ENCODE results near the gene PPP1R11. TPM values are rescaled to one million over a fixed set of nuclear protein-coding genes. Genes with fewer than 3 reads are reported as not detected.
"Not testable (repeated sequence)": the region's sequence is repeated elsewhere in the genome, so short reads cannot be mapped to it uniquely, and the experiment has no call there.

PPP1R11 gene, protein sequence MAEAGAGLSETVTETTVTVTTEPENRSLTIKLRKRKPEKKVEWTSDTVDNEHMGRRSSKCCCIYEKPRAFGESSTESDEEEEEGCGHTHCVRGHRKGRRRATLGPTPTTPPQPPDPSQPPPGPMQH
- 8.6 and 12.0 TPM in 2 replicates for total RNA-seq

DNA sequence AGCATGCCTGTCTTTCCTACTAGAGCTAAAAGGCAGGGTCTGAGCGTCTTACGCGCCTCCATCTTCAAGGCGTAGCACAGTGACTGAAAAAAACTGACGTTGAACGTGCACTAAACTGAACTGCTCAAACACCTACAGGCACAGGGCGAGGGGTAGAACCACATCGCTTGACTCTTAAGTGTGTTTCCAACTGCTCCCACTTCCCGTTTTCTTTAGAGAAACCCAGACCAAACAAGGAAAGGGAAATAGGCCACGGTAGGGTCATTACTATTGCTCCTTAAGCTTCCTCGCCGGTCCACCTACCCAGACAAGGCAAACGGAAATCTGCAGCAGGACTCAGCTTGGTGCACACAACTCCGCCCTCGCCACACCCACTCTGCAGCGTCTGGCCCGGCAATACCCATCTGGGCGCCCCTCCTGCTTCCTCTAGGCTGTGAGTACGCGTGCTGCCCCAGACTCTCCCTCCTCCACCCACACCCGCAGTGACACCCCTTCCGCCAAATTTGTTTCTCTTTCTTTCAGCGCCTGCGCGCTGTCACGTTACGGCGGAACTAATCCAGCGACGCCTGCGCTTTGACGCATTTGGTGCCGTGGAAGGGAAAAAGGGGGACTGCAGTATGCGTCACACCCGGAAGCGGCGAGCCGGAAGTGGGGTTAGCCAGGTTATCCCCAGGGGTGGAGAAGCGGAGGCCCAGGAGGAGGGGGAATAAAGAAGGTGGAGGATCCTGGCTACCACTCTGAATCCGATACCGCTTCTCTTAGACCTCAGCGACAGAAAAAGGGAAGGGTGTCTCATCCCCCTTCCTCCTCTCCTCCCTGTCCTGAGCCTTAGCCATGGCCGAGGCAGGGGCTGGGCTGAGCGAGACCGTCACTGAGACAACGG lies at the start of gene PPP1R11:
Gene PPP1R11 (plus strand): TSS at position 622 of the 883 bp plus-strand sequence. CDS start 213 bp downstream, at position 835.
- DNase-seq (ENCODE audit: low read depth in 2 of 2) = peak; percentile 98 to 99

DNA sequence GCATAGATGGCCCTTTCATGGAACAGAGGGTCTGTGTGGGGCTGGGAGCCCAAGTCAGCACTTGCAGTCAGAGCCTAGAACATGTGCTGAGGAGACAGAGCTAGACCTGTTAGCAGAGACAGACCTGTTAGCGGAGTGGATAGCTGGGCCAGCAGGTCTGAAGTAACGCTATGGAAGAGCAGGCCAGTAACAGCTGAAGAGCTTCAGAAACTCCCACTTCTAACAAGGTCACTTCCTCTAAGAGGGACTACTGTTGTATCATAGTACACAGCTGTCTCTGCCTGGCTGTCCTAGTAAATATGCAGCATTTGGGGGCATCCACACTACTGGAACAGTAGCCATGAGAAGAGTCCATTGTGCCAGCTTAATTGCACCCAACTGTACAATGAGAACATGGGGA lies 47.2 kb upstream of the PPP1R11 start:
- no peak for DNase-seq (ENCODE audit: low read depth in 2 of 2)

DNA sequence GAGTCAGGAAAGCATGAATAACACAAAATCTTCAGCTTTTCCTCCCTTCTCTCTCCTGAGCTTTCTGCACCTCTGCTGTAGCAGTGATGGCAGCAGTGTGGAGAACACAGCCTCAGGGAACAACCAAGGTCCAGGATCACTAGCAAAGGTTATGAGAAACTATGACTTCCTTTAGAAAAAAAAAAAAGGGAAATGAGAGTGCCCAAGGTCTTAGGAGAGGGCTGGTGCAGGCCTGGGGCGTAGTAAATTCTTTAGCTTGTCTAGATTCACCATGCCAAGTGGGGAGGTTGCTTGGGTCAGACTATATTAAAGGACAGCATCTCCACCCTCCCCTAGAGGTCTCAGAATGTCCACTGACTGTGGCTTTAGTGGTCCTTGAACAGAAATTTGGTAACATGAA lies 46.4 kb upstream of the PPP1R11 start:
- no peak for DNase-seq (ENCODE audit: low read depth in 2 of 2)

DNA sequence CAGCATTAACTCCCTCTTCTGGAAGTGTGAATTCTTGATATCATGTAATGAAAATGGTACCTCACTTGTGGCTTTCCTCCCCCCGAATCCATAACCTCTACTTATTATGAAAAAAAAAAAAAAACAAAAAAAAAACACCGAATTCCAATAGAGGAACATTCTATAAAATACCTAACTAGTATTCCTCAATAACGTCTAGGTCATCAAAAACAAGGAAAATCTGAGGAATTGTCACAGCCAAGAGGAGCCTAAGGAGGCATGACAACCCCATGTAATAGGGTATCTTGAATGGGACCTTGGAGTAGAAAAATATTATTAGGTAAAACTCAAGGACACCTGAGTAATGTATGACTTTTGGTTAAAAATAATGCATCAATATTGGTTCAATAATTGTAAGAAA lies 44.8 kb upstream of the PPP1R11 start:
- no peak for DNase-seq (ENCODE audit: low read depth in 2 of 2)

DNA sequence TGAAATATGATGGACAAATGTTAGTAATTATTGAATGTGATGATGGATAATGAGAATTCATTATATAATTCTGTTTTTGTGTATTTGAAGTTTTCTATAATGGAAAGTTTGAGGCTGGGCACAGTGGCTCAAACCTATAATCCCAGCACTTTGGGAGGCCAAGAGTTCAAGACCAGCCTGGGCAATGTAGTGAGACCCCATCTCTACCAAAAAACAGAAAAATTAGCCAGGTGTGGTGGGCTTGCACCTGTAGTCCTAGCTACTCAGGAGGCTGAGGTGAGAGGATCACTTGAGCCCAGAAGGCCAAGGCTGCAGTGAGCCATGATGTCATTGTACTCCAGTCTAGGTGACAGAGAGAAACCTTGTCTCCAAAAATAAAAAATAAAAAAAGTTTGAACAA lies 44.3 kb upstream of the PPP1R11 start:
- DNase-seq (ENCODE audit: low read depth in 2 of 2) = not testable (repeated sequence)

- no peak for DNase-seq (ENCODE audit: low read depth in 2 of 2)
Measured at GRCh38 chr6:30025186-30025585, 41.8 kb upstream of the PPP1R11 start.

GRCh38 chr6:30029588-30029987 lies 37.4 kb upstream of the PPP1R11 start:
- no peak for DNase-seq (ENCODE audit: low read depth in 2 of 2)

DNA sequence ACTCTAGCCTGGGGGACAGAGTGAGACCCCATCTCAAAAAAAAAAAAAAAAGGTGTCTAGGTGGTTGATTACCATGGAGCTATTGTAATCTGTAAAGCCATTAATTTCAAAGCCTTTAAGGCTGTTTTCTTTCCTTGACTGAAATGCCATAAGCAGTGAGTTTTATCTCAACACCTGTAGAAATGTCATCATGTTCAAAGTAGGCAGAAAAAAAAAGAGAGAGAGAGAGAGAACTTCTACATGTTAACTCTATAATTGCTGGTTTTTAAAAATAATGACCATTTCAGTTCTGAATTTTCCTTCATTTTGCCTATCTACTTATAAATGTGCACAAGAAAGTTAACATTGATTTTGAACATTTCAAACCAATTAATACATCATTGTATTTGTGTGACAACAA lies 35.6 kb upstream of the PPP1R11 start:
- no peak for DNase-seq (ENCODE audit: low read depth in 2 of 2)

GRCh38 chr6:30033440-30033839 lies 33.6 kb upstream of the PPP1R11 start:
- not testable (repeated sequence) for DNase-seq (ENCODE audit: low read depth in 2 of 2)

DNA sequence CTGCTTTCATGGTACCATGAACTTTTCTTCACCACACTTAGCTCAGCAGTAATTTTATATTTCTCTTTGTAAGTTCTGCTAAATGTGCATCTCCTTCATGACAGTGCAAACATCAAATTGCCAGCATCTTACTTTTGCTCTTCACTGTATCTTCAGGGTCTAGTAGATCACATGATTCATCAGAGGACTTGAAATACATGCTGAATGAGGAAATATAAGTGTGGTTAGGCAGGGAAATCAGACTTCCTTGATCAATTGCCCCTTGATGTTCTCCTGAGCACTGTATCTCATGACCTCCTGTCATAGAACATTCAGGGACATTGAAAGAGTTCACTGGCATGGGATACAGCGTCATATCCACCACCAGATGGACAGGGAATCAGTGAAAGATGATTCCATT lies 31.2 kb upstream of the PPP1R11 start:
- DNase-seq (ENCODE audit: low read depth in 2 of 2) = no peak

GRCh38 chr6:30037182-30037788 lies 29.7 kb upstream of the PPP1R11 start:
- DNase-seq (ENCODE audit: low read depth in 2 of 2) = peak in 1 of 2 donors; percentile 23

DNA sequence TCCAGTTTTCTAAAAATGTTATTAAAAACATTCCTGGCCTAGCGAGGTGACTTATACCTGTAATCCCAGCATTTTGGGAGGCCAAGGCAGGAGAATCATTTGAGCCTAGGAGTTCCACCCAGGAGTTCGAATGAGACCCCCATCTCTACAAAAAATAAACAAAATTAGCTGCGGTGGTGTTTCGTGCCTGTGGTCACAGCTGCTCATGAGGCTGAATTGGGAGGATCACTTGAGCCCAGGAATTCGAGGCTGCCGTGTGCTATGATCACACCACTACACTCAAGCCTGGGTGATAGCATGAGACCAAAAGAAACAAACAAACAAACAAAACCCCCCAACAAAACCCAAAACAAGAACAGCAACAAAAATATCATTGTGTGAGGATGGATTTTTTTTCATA lies 25.8 kb upstream of the PPP1R11 start:
- DNase-seq (ENCODE audit: low read depth in 2 of 2) = no peak

DNA sequence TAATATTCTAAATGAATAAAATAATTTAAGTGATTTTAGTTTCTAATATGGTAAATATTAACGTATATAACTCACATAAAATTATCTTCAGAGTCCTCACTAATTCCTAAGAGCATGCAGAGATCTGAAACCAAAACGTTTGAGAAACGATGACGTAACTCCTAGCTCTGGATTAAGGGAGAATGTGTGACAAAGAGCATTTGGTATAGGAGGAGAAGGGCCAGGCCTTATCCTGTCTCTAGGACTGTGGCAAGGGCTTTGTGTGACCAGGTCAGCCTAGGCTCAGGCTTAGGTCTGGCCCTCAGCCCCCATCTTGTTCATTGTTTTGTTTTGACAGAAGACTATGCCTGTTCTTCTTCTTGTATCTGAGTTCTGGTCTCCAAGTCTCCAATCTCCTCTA lies 25.2 kb upstream of the PPP1R11 start:
- DNase-seq (ENCODE audit: low read depth in 2 of 2) = no peak

DNA sequence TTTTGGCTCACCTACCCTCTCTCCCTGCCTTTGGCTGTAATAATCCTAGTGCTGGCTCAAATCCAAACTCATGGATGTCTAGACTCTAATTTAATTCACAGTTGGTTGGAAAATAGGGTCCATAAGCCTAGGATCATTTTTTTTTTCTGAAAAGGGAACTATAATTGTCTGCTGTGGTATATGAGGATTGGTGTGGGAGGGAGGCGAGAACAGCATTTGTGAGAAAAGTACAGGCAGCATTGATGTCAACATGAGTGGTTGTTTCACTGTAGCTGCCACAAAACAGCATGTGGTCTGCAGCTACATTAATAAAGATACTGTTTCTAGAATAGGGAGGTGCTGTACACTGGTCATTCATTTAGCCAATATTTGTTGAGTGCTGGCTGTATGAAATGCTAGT lies 24.5 kb upstream of the PPP1R11 start:
- no peak for DNase-seq (ENCODE audit: low read depth in 2 of 2)

GRCh38 chr6:30042914-30043313 lies 24.1 kb upstream of the PPP1R11 start:
- DNase-seq (ENCODE audit: low read depth in 2 of 2) = no peak

DNA sequence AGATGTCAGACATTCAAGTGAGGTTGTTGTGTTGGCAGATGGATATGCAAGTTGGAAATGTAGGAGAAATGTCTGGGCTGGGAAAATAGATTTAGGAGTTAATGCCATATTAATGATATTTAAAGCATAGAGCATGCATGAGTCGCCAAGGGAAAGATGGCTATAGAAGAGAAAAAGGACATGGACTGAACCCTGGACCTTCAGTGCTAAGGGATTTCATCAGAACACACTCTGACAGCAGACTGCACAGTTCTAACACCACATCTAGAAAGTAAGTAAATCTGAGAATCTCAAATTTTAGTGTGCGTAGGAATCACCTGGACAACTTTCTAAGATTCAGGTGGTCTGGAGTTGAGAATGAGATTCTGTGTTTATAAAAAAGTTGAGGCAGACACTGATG lies 23.3 kb upstream of the PPP1R11 start:
- DNase-seq (ENCODE audit: low read depth in 2 of 2) = no peak

GRCh38 chr6:30044630-30045029 lies 22.4 kb upstream of the PPP1R11 start:
- DNase-seq (ENCODE audit: low read depth in 2 of 2) = no peak

DNA sequence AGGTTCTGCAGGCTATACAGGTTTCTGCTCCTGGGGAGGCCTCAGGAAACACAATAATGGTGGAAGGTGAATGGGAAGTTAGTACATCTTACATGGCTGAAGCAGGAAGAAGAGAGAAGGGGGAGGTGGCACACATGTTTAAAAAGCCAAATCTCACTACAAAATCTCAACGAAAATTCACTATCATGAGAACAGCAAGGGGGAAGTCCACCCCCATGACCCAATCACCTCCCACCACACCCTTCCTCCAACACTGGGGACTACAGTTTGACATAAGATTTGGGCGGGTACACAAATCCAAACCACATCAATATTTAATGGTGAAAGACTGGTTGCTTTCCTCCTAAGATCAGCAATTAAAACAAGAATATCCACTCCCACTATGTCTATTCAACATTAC lies 19.8 kb upstream of the PPP1R11 start:
- DNase-seq (ENCODE audit: low read depth in 2 of 2) = no peak

DNA sequence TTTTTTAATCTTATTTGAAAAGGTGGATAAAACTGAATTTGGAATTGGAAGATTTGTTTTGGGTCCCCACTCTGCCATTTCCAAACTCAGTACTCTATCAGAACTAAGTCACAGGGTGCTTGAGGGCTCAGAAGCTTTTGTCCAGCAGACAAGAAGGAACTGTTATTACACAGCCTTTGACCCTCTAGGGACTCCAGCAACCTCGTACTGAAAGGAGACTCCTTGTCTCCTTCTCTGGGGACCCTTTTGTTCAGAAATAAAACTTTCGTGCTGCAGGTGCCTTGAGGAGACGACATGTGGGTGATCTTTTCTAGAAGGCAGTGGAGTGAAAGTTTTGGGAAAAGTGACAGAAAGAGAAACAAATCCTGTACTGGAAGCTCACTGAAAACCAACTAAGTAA lies 13.3 kb upstream of the PPP1R11 start:
- no peak for DNase-seq (ENCODE audit: low read depth in 2 of 2)

GRCh38 chr6:30055513-30055912 lies 11.5 kb upstream of the PPP1R11 start:
- no peak for DNase-seq (ENCODE audit: low read depth in 2 of 2)

GRCh38 chr6:30060606-30061091 lies 6.3 kb upstream of the PPP1R11 start:
- DNase-seq (ENCODE audit: low read depth in 2 of 2) = peak in 1 of 2 donors; percentile 40

GRCh38 chr6:30061092-30061857 lies 5.7 kb upstream of the PPP1R11 start, which contains the start of gene POLR1H:
TSS of gene POLR1H (plus strand) at chr6:30061265. CDS start at chr6:30061525, 260 bp downstream.
- peak; percentile 87 to 96 for DNase-seq (ENCODE audit: low read depth in 2 of 2)

Data from dermis microvascular lymphatic vessel endothelial cell (primary cell).